Endometrial microvascular endothelial cells (primary cell): ENCODE results near the gene RASSF3. TPM values are rescaled to one million over a fixed set of nuclear protein-coding genes. Genes with fewer than 3 reads are reported as not detected.

Source experiments
- in situ Hi-C: cut with HindIII; loops from 2 replicates; pipeline ENCODE4 v1.10.0; 2017; ENCODE audit warnings: low sequenced_read_pairs, low pct_unique_long_range_greater_than_20kb; ENCODE audit errors: inconsistent ontology term
- total RNA-seq: library from RNA; depleted of rRNA; stranded (reverse); fragments of >200 nt; gene quantifications from one replicate; pipeline ENCODE4 v1.2.3, GENCODE V29; 2015; ENCODE audit errors: inconsistent ontology term

The RASSF3 gene
- total RNA-seq, 1 donor from 2014 or later = 59.0 TPM

GRCh38 chr12:64740646-64741045 lies 130.4 kb downstream of the RASSF3 start:
- in situ Hi-C loops = no loop called here

GRCh38 chr12:64742416-64742815 lies 132.1 kb downstream of the RASSF3 start:
- in situ Hi-C loops = no loop called here

GRCh38 chr12:64743206-64743605 lies 132.9 kb downstream of the RASSF3 start:
- in situ Hi-C loops = no loop called here

- in situ Hi-C loops = no loop called here
Observed at GRCh38 chr12:64744422-64745258, 134.3 kb downstream of the RASSF3 start.

- in situ Hi-C loops = no loop called here
Observed at GRCh38 chr12:64745259-64745807, 135.0 kb downstream of the RASSF3 start.

- in situ Hi-C loops = no loop called here
Observed at GRCh38 chr12:64745980-64746379, 135.7 kb downstream of the RASSF3 start.

GRCh38 chr12:64746663-64747062 lies 136.4 kb downstream of the RASSF3 start:
- in situ Hi-C loops = no loop called here

Other genes with a start within 250 kb of the RASSF3 start
- gene C12orf56, start 219.7 kb upstream of the RASSF3 start, total RNA-seq = not detected
- 55.2 TPM for gene XPOT, start 206.1 kb upstream of the RASSF3 start, total RNA-seq
- gene TBK1, start 158.4 kb upstream of the RASSF3 start, total RNA-seq = 25.3 TPM
- gene GNS, start 148.9 kb downstream of the RASSF3 start, total RNA-seq = 220 TPM
- gene TBC1D30, start 214.2 kb downstream of the RASSF3 start, total RNA-seq = 31.7 TPM